ENCODE results near the gene D2HGDH. TPM values are rescaled to one million over a fixed set of nuclear protein-coding genes. Genes with fewer than 3 reads are reported as not detected.

Gene D2HGDH
- total and polyA plus RNA-seq, 10 of the 15 experiments (the other 5 are each of a cell fraction or from before 2014, with no cell fraction given), result 0.52 to 32.1 (median 11.0) TPM

GRCh38 chr2:241801611-241802420 lies 67.4 kb downstream of the D2HGDH start (continued):
- TF ChIP-seq USF2 (IDR thresholded peaks at IDR 0.05; ENCODE audit: borderline replicate concordance, low read depth, low read length), result no peak
- TF ChIP-seq FOXK2 (IDR thresholded peaks at IDR 0.05), result no peak
- no peak for TF ChIP-seq CEBPB (IDR thresholded peaks at IDR 0.05; ENCODE audit: borderline replicate concordance in 1 of 2, low read depth in 2 of 2, low read length in 2 of 2)
- no peak for TF ChIP-seq KLF5 (IDR thresholded peaks at IDR 0.05; ENCODE audit: partially characterized antibody)
- TF ChIP-seq RELA (IDR thresholded peaks at IDR 0.05; ENCODE audit: borderline replicate concordance, partially characterized antibody), result no peak
- no peak for TF ChIP-seq ZBTB4 (CRISPR knock-in tag; IDR thresholded peaks at IDR 0.05)
- no peak for TF ChIP-seq SKIL (IDR thresholded peaks at IDR 0.05; ENCODE audit: low read depth, poor library complexity, severe bottlenecking)
- no peak for TF ChIP-seq NFYB (IDR thresholded peaks at IDR 0.05; ENCODE audit: insufficient read depth, low read depth, low read length)
- TF ChIP-seq FOXM1 (IDR thresholded peaks at IDR 0.05; ENCODE audit: low read depth, low read length), result no peak
- TF ChIP-seq ATF3 (IDR thresholded peaks at IDR 0.05; ENCODE audit: borderline replicate concordance, extremely low read depth, low read depth, low read length), result no peak
- TF ChIP-seq IKZF1 (conservative IDR thresholded peaks at IDR 0.05), result no peak
